Right renal pelvis (tissue), 4 donors: ENCODE measurements around the gene PARP8. TPM values are rescaled to one million over a fixed set of nuclear protein-coding genes. Genes with fewer than 3 reads are reported as not detected.
A peak's percentile ranks its signal among the peaks of the same experiment; 100 is the strongest.
"Not testable (repeated sequence)": the region's sequence is repeated elsewhere in the genome, so short reads cannot be mapped to it uniquely, and the experiment has no call there.

Source experiments
- DNase-seq, 4 donors: peaks; one replicate each; pipeline ENCODE4 v3.0.0-alpha.2; 2013; ENCODE audit warnings: low read depth in 4 of 4, low spot score in 3 of 4, missing footprints in 1 of 4
- polyA plus RNA-seq, 4 donors: library from polyadenylated mRNA; unstranded; fragments of 120-200 nt; gene quantifications; one replicate each; pipeline ENCODE4 v1.2.1, GENCODE V29; 2013; ENCODE audit not compliant: insufficient read length in 4 of 4

Gene PARP8, protein sequence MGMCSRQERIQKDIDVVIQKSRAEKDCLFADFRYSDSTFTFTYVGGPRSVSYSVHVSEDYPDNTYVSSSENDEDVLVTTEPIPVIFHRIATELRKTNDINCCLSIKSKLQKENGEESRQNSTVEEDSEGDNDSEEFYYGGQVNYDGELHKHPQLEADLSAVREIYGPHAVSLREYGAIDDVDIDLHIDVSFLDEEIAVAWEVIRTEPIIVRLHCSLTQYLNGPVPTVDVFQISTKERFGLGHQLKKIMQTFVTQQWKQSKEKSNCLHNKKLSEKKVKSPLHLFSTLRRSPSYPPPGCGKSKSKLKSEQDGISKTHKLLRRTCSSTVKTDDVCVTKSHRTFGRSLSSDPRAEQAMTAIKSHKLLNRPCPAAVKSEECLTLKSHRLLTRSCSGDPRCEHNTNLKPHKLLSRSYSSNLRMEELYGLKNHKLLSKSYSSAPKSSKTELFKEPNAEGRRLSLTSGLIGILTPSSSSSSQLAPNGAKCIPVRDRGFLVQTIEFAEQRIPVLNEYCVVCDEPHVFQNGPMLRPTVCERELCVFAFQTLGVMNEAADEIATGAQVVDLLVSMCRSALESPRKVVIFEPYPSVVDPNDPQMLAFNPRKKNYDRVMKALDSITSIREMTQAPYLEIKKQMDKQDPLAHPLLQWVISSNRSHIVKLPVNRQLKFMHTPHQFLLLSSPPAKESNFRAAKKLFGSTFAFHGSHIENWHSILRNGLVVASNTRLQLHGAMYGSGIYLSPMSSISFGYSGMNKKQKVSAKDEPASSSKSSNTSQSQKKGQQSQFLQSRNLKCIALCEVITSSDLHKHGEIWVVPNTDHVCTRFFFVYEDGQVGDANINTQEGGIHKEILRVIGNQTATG
- polyA plus RNA-seq = 10 to 100 TPM; 13.1 to 19.8 (median 16.7) TPM

DNA sequence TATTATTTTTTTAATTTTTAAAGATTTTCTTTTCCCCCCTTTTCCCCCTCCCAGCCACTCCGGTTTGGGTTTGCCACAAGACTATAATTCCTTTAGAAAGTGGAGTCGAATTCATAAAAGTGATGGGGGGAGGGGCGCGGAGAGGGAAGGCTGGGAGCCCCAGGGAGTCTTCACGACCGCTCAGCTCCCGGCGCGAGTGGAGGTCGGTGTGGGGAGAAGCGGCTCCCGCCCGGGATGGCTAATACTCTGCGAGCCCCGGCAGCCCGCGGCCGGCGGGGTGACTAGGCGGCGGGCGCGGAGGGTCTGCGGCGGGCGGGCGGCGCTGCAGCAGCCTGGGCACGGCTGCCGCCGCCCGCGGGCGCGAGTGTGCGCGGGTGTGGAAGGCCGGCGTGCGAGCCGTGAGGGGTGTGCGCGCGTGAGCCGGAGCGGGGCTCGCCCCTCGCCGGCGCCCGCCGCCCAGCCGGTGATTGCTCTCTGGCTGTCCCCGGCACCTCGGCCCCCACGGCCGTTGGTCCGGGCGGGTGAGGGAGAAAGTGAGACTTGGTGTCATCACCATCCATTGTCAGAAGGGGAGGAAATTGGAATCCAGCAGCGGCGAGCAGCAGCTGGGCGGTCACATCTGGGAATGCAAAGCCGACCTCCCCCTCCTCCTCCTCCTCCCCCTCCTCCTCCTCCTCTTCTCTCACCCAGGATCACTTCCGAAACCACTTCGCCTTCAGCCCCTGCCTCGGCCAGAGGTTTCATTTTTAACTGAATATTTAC lies at the start of gene PARP8:
Gene PARP8 (plus strand): TSS at position 377 of the 762 bp plus-strand sequence. CDS start 459 bp downstream, outside the sequence.
- DNase-seq = peak in 3 of 4 donors; percentile 36 to 48 (median 41)

DNA sequence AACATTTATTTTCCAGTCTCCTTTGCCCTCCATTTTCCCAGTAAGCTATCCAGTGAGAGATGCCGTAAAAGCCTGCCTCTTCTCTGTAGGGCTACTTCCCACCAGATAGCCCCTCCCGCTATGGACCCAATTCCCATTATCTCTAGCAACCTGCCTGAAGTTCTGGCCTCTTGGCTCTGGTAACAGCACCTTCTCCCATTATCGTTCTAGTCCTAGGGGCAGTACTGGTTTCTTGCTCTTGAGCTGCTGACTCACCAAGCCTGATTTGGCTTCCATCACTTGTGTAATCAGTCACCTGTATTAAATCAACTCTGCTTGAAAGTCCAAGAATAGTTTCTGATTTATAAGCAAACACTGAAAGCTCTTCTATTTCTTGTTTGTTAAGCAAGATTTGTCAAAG lies 42.8 kb upstream of the PARP8 start:
- DNase-seq = no peak

DNA sequence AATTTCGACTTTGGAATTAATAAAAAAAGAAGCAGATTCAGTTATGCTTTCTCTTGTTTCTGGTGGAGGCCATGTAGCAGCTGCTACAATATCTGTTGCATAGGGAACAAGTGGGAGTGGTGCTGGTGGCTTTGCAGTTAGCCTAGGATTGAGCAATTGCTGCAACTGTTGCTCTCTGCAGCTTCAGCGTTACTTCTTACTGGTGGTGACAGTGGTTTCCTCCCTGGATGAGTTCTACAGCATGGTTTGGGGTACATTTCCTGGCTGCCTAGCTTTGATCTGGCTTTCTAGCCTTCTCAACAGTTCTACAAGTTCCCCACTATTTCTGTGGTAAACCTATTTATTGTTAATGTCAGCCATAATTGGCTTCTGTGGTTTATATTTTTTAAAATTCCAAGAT lies 31.6 kb upstream of the PARP8 start:
- not testable (repeated sequence) for DNase-seq

DNA sequence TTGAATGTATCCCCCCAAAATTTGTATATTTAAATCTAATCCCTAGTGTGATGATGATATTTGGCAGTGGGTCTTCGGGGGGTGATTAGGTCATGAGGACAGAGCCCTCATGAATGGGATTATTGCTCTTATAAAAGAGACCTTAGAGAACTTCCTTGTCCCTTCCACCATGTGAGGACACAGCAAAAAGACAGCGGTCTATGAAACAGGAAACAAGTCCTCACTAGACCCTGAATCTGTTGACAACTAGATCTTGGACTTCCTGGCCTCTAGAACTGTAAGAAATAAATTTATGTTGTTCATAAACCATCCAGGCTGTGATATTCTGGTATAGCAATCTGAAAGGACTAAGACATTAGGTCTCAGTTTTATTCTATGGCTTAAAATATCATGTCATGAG lies 28.9 kb upstream of the PARP8 start:
- not testable (repeated sequence) for DNase-seq

DNA sequence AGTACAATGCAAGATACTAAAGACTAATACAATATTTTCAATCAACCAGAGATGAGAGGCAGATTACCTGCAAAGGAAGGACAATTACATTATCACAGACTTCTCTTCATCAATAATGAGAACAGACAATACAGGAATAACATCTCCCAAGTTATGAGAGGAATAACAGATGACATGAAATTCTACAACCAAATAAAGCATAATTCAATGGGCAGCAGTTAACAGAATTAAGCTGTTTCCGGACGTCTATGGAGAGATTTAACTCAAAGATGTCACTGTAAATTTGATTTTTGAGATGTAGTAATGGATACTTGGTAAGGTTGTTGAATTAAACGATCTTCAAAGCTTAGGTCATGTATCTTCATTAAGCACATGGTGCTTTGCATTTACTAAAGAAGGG lies 19.8 kb upstream of the PARP8 start:
- DNase-seq = no peak

DNA sequence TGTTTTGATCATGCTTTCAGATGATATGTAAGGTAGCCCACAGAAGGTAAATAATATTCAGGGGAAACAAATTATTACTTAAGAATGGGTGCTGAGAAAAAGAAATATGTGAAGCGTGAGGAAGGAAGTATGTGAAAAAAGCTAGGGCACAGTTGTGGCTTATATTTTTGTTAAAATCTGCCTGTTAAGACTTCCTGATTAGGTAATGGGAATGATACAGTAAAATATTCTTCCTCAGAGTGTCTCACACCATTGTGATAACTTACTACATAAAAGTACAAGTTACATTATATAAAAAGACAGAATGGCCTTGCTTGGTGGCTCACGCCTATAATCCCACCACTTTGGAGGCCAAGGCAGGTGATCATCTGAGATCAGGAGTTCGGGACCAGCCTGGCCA lies 18.7 kb upstream of the PARP8 start:
- DNase-seq = no peak

DNA sequence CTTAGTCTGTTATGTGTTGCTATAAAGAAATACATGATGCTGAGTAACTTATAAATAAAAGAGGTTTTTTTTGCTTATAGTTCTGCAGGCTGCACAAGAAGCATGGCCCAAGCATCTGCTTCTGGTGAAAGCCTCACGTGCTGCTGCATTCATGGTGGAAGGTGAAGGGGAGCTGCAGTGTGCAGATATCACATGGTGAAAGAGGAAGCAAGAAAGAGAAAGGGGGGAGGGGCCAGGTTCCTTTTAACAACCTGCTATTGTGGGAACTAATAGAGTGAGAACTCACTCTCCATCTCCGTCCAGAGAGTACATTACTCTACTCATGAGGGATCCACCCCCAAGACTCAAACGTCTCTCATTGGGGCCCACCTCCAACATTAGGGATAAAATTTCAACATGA lies 12.5 kb upstream of the PARP8 start:
- DNase-seq = no peak

DNA sequence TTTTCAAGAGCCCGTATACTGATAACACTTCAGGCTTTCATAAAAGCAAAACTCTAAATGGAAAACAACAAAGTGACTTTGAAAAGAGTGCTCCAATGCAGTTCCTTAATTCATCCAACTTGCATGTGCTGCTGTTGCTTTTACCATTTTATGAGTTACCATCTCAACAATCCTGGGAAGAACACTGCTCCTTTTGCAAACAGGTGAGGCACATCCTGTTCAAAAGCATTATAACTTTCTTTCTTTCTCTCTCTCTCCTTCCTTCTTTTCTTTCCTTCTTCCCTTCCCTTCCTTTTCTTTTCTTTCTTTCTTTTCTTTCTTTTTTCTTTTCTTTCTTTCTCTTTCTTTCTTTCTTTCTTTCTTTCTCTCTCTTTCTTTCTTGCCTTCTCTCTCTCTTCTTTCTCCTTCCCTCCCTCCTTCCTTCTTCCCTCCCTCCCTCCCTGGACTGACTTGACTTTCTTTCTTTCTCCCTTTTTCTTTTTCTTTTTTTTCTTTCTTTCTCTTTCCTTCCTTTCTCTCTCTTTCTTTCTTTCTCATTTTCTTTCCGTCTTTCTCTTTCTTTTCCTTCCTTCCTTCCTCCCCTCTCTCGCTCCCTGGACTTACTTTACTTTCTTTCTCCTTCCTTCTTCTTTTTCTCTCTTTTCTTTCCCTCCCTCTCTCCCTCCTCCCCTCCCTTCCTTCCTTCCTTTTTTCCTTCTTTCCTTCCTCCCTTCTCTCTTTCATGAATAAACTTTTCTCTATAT lies 11.2 kb upstream of the PARP8 start:
- DNase-seq = no peak

DNA sequence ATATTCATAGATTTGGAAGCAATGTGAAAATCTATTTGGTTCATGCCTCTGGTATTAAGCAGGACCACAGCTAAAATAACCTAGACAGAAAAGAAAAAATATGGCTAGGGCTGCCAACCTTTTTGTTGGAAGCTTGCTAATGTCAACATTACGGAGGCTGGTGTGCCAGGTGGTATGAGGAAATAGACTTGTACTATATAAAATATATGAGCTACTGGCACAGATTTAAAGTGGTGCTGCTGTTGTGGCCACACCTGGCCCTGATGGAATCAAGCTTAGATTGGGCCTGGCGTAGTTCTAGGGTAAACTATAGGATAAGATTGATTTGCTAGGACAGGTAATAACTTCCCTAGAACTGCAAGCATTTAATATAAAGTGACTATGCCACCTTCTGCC lies 10.6 kb upstream of the PARP8 start:
- DNase-seq = no peak

DNA sequence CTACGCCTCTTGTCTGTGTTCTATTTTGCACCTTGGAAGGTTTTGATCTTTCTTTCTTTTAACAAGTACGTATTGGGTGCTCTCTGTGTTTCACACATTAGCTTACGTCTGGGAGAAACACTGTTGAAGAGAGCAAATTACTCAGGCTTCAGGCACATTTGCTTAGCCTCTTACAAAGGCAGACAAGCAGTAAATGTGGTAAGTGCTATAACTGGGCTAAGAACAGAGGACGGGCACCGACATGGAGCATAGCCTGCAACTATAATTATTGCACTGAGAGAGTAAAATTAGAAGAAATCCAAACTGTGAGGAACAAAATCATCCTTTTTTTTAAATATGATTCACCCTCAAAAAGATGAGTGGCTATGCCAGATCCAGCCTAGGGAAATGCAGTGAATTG lies 9.4 kb upstream of the PARP8 start:
- DNase-seq = no peak

DNA sequence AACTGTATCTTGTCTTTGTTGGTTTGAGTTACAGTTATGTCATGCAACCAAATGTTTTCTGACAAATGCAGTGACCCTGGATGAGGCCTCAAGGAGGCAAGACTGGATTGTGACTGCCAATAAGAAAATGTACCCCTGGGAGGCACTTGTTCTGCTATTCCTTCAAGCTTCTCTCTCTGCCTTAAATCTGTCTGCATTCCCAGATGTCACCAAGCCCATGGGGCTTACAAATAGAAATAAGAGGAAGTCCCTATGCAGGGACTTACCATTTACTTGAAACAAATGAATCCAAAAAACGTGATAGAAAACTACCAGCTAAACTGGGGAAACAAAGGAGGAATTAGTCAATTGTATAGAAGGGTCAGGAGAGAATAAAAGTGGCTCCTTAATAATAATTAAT lies 8.2 kb upstream of the PARP8 start:
- no peak for DNase-seq

DNA sequence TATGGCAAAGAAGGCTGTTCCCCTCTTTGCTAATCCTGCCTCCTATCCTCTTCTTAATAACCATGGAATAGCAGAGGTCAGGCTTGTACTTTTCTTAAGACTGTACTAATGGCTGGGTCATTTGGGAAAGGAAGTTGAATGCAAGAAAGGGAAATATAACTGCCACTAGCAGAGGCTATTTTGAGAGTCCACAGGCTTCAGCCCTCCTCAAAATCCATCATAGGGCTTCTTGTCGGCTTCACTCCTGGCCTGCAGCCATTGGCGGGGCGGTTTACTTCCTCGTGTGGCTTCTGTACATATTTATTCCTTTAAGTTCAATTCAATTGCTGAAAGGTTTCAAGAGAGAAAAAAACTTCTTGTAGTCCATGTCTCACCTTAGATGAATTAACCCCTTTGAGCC lies 2.8 kb upstream of the PARP8 start:
- no peak for DNase-seq

DNA sequence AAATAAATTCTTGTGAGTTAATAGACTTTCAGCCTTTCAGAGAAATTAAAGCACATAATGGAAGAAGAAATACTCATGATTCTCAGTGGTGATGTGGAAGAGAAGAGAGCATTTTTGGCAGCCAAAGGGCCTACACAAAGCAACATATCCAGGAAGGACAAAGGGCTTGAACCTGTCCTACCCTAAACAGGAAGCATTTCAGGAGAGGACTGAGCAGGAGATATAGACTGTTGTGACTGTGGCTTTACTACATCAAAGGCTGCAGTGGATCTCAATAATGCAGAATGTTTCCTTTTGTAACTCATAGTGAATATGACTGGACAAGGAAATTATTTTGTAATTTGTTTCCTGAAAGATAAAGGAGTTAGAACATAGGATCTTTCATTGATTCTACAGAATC lies 1.3 kb upstream of the PARP8 start:
- no peak for DNase-seq

DNA sequence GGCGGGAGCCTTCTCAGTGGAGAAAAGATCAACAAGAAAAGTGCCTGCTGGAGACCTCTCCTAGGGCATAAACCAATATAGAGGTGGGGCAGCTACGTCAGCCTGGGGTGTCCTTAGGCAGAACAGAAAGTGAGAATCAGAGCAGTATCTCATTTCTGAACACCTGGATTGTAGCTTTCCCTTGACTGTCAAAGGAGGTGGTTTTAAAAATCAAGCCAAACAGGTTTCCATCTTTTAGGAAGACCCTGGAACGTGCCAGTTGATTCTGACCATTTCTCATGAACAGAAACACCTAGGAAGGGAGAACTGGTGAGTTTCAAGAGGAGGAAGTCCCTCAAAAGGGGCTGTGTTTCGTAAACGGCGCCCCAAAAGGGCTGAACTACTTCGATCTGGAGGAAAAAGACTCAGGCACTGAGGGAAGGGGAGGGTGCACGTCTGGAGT lies 655 bp upstream of the PARP8 start:
- DNase-seq = not testable (repeated sequence)

DNA sequence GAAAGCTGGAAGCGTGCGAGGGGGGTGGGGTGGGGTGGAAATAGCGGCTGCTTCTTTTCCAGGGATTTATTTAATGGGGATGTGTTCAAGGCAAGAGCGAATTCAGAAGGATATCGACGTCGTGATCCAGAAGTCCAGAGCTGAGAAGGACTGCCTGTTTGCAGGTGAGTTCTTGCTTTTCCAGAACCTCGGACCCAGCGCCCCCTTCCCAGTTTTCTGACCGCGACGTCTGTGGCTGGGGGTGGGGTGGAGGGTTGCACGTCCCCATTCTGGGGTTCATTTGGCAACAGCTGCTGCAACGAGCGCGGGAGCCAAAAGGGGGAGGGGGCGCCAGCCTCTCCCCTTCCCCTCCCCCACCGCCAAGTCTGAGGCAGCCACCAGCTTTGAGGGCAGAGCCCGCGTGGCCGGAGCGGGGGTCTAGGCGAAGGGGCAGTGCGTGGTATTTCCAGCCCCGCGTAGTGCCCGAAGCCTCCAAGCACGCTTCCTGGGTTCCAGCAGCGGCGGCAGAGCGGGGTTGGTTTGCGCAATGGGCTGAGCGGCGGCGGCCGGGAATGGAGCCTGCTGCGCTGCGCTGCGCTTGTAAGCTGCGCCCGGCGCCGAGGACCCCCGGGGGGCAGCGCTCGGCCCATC lies 701 bp downstream of the PARP8 start:
- peak in 3 of 4 donors; percentile 12 to 50 (median 49) for DNase-seq

DNA sequence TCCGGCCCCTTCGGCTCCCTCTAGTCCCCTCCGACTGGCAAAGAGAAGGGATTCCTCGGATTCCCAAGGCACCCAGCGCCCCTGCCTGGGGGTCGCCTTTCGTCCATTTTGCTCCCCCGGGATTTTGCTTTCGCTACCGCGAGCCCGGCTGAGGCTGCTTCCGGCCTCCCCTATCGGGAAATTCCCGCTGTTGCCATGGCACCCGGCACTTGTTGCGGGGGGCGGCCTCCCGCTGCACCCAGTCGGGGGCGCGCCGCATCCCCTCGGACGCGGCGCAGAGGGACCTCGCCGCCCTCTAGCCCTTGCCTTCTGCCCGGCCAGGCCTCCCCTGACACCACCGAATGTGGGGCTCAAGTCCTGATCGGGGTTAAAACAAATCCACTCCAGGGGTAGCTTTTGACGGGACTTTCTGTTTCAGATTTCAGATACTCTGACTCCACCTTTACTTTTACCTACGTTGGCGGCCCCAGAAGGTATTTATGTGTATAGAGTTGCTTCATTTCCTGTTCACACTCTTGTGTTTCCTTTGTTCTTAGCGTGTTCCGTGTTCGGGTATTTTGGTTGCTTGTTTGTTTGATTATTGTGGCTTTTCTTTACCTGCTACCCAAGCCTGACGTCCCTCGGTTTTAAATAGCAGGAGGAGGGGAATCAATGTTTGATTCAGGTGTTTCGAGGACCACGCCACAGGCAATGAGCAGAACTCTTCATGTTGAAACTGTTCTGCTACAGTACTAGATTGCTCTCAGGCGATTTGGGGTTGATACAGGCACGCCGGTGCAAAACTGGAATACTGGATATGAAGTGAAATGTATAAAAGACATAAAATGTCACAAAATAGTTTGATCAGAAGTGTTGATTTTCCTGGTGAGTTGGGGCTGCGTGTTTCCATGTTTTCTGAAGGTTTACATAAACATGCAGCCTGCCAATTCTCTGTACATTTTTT lies 1.5 kb downstream of the PARP8 start:
- peak in 3 of 4 donors; percentile 45 to 68 (median 46) for DNase-seq

DNA sequence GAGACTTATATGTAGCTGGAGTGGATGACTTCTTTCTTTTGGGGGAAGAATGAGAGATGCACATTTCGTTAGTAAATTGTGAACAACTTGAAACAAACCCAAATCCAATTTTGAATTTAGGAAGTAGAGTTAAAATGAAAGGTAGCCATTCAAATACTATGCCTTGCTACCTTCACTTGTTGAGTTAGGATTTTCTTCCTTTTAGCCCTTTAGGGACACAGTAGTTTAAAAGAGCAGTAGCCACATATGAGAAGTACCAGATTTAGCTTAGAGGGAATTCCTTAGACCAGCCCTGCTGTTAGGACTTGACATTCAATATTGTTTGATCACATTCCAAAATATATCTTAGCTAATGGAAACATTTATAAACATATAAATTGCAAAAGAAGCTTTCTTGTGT lies 2.2 kb downstream of the PARP8 start:
- DNase-seq = not testable (repeated sequence)

DNA sequence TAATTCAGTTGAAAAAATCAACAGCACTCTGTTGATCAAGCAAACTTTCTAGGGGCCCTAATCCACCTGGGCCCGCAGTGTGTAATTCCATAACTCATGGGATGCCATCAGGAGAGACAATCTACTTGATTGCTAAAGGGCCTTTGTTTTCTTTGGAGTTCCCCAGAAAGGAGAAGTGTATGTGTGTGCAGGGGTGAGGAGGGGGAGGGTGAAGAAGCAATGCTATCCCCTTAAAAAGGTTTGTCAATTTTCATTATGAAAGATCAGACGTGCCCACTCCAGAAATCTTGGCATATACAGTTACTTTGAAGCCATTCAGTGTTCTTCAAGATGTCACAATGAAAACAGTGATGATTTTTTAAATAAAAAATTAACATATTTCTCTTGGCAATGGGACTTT lies 6.2 kb downstream of the PARP8 start:
- DNase-seq = no peak

DNA sequence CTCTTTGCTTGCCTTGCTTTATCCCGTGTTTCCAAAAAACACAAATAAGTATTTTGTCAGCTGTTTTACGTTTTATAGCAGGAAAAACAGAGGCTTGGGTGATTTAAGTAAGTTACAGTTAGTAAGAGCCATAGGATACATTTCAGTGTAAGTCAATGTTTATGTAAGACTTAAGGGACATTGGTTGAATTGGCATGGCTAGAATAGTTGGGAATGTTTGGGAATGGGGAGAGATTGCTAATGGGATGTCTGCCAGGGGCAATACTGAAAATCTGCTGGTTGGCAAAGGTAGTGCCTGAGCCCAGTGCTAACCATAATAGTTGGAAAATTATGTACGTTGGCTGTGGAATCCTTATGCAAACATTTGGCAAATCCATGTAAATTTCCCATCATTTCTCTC lies 7.0 kb downstream of the PARP8 start:
- DNase-seq = not testable (repeated sequence)
